HCT116 (cell line): ENCODE measurements around the gene ELOB. TPM values are rescaled to one million over a fixed set of nuclear protein-coding genes. Genes with fewer than 3 reads are reported as not detected.

Experiments used
- ATAC-seq: fragments of 200-7000 bp; cut with Tn5 transposase; 2 replicates; pipeline ENCODE4 v1.9.1; 2020; ENCODE audit warnings: mild to moderate bottlenecking, moderate library complexity
- BruUV-seq: library from RNA; stranded (reverse); fragments of 400-500 nt; replicated peaks from 2 replicates; lab custom pipeline; 2021; lab: Mats Ljungman, UMichigan
- CTCF ChIA-PET: fragments of 300-600 bp; sonication (Branson Sonifier 250); formaldehyde crosslinking; loops from one replicate; lab custom pipeline; 2021; ENCODE audit warnings: antibody characterized with exemption; lab: Charles Lee
- POLR2A ChIA-PET: fragments of 300-600, 350-600 bp; sonication (Branson Sonifier 250); formaldehyde crosslinking; loops from one replicate; lab custom pipeline; 2021; ENCODE audit warnings: antibody characterized with exemption; lab: Charles Lee
- RAD21 ChIA-PET, 2 experiments: fragments of 300-600 bp; sonication (Branson Sonifier 250); formaldehyde crosslinking; loops; one replicate each; lab custom pipeline; 2023; ENCODE audit warnings: low total read pairs in 2 of 2; ENCODE audit not compliant: uncharacterized antibody in 2 of 2, unreplicated experiment in 2 of 2, low non-redundant PET in 1 of 2; lab: Charles Lee
- DNase-seq: peaks from one replicate; pipeline ENCODE4 v3.0.0-alpha.2; 2010; ENCODE audit warnings: low read depth, low spot score
- H2AFZ ChIP-seq: fragments of 200-600 bp; shearing (Covaris generic), sonication (generic); 2 replicates; pipeline ENCODE4 v1.6.1; 2017; ENCODE audit warnings: low read depth, mixed run types, mixed read lengths, antibody characterized with exemption, low read length; ENCODE audit not compliant: poor library complexity, severe bottlenecking
- H3K27ac ChIP-seq: 2 replicates; pipeline ENCODE4 v1.5.1; 2012; ENCODE audit warnings: low read depth, low read length
- H3K27me3 ChIP-seq: fragments of 200-600 bp; sonication (generic); 2 replicates; pipeline ENCODE4 v1.6.1; 2016; ENCODE audit warnings: mixed run types, low read length, mixed read lengths; ENCODE audit not compliant: insufficient read depth
- H3K36me3 ChIP-seq, 2 experiments: fragments of 200-500 bp in 1 of 2; fragments of 200-600 bp in 1 of 2; sonication (Bioruptor generic) in 1 of 2; sonication (generic) in 1 of 2; 2 replicates each; pipeline versions ENCODE4 v1.5.1 to v1.6.1; 2014 to 2016; ENCODE audit warnings: low read length in 2 of 2, inconsistent platforms in 1 of 2, mixed read lengths in 1 of 2, mixed run types in 1 of 2; ENCODE audit not compliant: insufficient read depth in 2 of 2, control insufficient read depth in 1 of 2
- H3K4me1 ChIP-seq, 2 experiments: fragments of 200-600 bp in 1 of 2; sonication (generic) in 1 of 2; 2 replicates each; pipeline versions ENCODE4 v1.5.1 to v1.6.1; 2012 to 2017; ENCODE audit warnings: low read length in 2 of 2, inconsistent platforms in 1 of 2, mild to moderate bottlenecking in 1 of 2, mixed read lengths in 1 of 2, mixed run types in 1 of 2, moderate library complexity in 1 of 2; ENCODE audit not compliant: insufficient read depth in 2 of 2, control insufficient read depth in 1 of 2
- H3K4me2 ChIP-seq: fragments of 200-600 bp; sonication (generic); 2 replicates; pipeline ENCODE4 v1.6.1; 2017; ENCODE audit warnings: mixed run types, low read length, mixed read lengths
- H3K4me3 ChIP-seq, 2 experiments: fragments of 200-600 bp in 1 of 2; sonication (generic) in 1 of 2; replicated peaks in 1 of 2; 2 replicates each; pipeline ENCODE4 v1.5.1; 2011 to 2016; ENCODE audit warnings: low read length in 2 of 2, control low read depth in 1 of 2, low read depth in 1 of 2, mild to moderate bottlenecking in 1 of 2, mixed read lengths in 1 of 2, mixed run types in 1 of 2
- H3K79me2 ChIP-seq: fragments of 200-600 bp; sonication (generic); 2 replicates; pipeline ENCODE4 v1.6.1; 2017; ENCODE audit warnings: mild to moderate bottlenecking, mixed run types, low read length, moderate library complexity, mixed read lengths; ENCODE audit not compliant: insufficient read depth
- H3K9ac ChIP-seq: fragments of 200-600 bp; sonication (generic); 2 replicates; pipeline ENCODE4 v1.6.1; 2016; ENCODE audit warnings: low read length, mixed read lengths
- H3K9me2 ChIP-seq: fragments of 200-600 bp; sonication (generic), shearing (Covaris generic); 2 replicates; pipeline ENCODE4 v1.6.1; 2017; ENCODE audit warnings: mixed run types, mild to moderate bottlenecking, moderate library complexity; ENCODE audit not compliant: insufficient read depth
- H3K9me3 ChIP-seq, 2 experiments: fragments of 200-500 bp in 1 of 2; fragments of 200-600 bp in 1 of 2; sonication (Bioruptor generic) in 1 of 2; sonication (generic) in 1 of 2; 2 replicates each; pipeline ENCODE4 v1.6.1; 2014 to 2017; ENCODE audit warnings: low read length in 2 of 2, mixed read lengths in 2 of 2, inconsistent platforms in 1 of 2, low read depth in 1 of 2, mild to moderate bottlenecking in 1 of 2, mixed run types in 1 of 2, moderate library complexity in 1 of 2; ENCODE audit not compliant: control insufficient read depth in 1 of 2, insufficient read depth in 1 of 2
- H4K20me1 ChIP-seq: fragments of 200-600 bp; sonication (generic), shearing (Covaris generic); 2 replicates; pipeline ENCODE4 v1.6.1; 2017; ENCODE audit warnings: mixed run types, mild to moderate bottlenecking, moderate library complexity; ENCODE audit not compliant: insufficient read depth
- EGR1 ChIP-seq: IDR thresholded peaks from 2 replicates; pipeline ENCODE4 v1.6.1; 2012; ENCODE audit warnings: low read depth
- ELF1 ChIP-seq: IDR thresholded peaks from 2 replicates; pipeline ENCODE4 v1.6.1; 2012; ENCODE audit warnings: low read depth, borderline replicate concordance
- EZH2 ChIP-seq: fragments of 200-600 bp; sonication (generic); IDR thresholded peaks from 2 replicates; pipeline ENCODE4 v1.6.1; 2017; ENCODE audit warnings: antibody characterized with exemption, mixed run types
- EZH2phosphoT487 ChIP-seq: fragments of 200-600 bp; IDR thresholded peaks from 2 replicates; pipeline ENCODE4 v1.6.1; 2018; ENCODE audit warnings: antibody characterized with exemption, borderline replicate concordance
- FOSL1 ChIP-seq: IDR thresholded peaks from 2 replicates; pipeline ENCODE4 v1.6.1; 2012; ENCODE audit warnings: low read depth
- JUND ChIP-seq: IDR thresholded peaks from 2 replicates; pipeline ENCODE4 v1.6.1; 2012
- POLR2A ChIP-seq: IDR thresholded peaks from 2 replicates; pipeline ENCODE4 v1.7.0; 2011; ENCODE audit warnings: borderline replicate concordance; ENCODE audit not compliant: insufficient read depth, insufficient read length; ENCODE audit errors: extremely low read depth
- POLR2AphosphoS5 ChIP-seq: IDR thresholded peaks from 2 replicates; pipeline ENCODE4 v1.6.1; 2011; ENCODE audit warnings: mild to moderate bottlenecking, low read depth, low read length, moderate library complexity
- RAD21 ChIP-seq: IDR thresholded peaks from 2 replicates; pipeline ENCODE4 v1.6.1; 2012; ENCODE audit warnings: low read depth, mild to moderate bottlenecking
- SIN3A ChIP-seq: IDR thresholded peaks from 2 replicates; pipeline ENCODE4 v1.6.1; 2012; ENCODE audit warnings: low read depth
- SP1 ChIP-seq: IDR thresholded peaks from 2 replicates; pipeline ENCODE4 v1.6.1; 2012; ENCODE audit warnings: low read depth
- SRF ChIP-seq: IDR thresholded peaks from 2 replicates; pipeline ENCODE4 v1.6.1; 2012; ENCODE audit warnings: low read depth
- ZFX ChIP-seq: fragments of 450-650 bp; IDR thresholded peaks from 2 replicates; pipeline ENCODE4 v1.6.1; 2017
- ZNF274 ChIP-seq: fragments of 200-500 bp; sonication (Bioruptor generic); IDR thresholded peaks from 2 replicates; pipeline ENCODE4 v1.6.1; 2014; ENCODE audit warnings: mild to moderate bottlenecking, low read depth, low read length, inconsistent platforms
- intact Hi-C: fragments of 100-400 bp; cut with micrococcal nuclease; formaldehyde crosslinking; loops from 2 replicates; pipeline ENCODE4 v1.10.0; 2022
- total RNA-seq: library from RNA; stranded (reverse); gene quantifications from one replicate; pipeline ENCODE4 v1.2.1, GENCODE V29; 2021; ENCODE audit not compliant: unreplicated experiment
- TF ChIP-seq, protein P1 (sequence below): IDR thresholded peaks from 2 replicates; pipeline ENCODE4 v1.6.1; 2011; ENCODE audit warnings: mild to moderate bottlenecking, low read length, moderate library complexity; ENCODE audit not compliant: insufficient replicate concordance; ENCODE audit errors: extremely low read depth
- TF ChIP-seq, protein P2 (sequence below): IDR thresholded peaks from 2 replicates; pipeline ENCODE4 v1.6.1; 2012; ENCODE audit warnings: low read depth

ELOB gene
- total RNA-seq, 1 experiment from 2014 or later = 239 TPM

DNA sequence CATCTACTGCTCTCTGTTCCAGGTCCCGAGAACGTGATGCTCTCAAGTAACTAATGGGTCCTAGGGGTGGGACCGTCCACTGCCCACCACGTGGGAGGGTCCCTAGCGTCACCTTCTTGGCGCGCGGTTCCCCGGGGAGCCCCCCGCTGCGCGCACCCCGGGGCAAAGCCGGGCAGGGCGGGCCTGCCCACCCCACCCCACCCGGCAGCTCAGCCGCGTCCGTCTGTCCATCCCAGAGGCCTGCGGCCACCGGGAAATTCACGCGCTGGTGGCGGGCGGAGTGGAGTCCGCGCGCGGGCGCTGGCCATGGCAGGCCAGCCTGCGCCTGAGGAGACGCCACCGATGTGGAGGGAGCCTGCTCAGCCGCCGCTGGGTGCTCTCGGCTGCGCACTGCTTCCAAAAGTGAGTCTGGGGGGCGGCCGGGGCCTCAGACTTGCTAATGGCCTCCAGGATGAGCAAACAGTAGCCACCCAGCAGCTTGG is 21.7 kb upstream of the ELOB start:
- RAD21 ChIA-PET = no interaction called here
- no peaks in the 10 kb centered on the region for H4K20me1 ChIP-seq
- no peak overlapping the region for H3K4me2 ChIP-seq
- H2AFZ ChIP-seq = no peak overlapping the region
- no peaks in the 10 kb centered on the region for H3K79me2 ChIP-seq
- CTCF ChIA-PET = no interaction called here
- no peak overlapping the region for H3K9ac ChIP-seq
- intact Hi-C loops = no loop called here
- TF ChIP-seq EZH2phosphoT487 (no peak), ELF1 (no peak), SIN3A (no peak), SP1 (no peak), FOSL1 (no peak), EZH2 (no peak), ZFX (no peak), JUND (no peak), SRF (no peak), RAD21 (no peak), POLR2A (no peak), ZNF274 (no peak), EGR1 (no peak), POLR2AphosphoS5 (no peak)
- TF ChIP-seq, protein P1, sequence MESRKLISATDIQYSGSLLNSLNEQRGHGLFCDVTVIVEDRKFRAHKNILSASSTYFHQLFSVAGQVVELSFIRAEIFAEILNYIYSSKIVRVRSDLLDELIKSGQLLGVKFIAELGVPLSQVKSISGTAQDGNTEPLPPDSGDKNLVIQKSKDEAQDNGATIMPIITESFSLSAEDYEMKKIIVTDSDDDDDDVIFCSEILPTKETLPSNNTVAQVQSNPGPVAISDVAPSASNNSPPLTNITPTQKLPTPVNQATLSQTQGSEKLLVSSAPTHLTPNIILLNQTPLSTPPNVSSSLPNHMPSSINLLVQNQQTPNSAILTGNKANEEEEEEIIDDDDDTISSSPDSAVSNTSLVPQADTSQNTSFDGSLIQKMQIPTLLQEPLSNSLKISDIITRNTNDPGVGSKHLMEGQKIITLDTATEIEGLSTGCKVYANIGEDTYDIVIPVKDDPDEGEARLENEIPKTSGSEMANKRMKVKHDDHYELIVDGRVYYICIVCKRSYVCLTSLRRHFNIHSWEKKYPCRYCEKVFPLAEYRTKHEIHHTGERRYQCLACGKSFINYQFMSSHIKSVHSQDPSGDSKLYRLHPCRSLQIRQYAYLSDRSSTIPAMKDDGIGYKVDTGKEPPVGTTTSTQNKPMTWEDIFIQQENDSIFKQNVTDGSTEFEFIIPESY = no peak
- TF ChIP-seq, protein P2, sequence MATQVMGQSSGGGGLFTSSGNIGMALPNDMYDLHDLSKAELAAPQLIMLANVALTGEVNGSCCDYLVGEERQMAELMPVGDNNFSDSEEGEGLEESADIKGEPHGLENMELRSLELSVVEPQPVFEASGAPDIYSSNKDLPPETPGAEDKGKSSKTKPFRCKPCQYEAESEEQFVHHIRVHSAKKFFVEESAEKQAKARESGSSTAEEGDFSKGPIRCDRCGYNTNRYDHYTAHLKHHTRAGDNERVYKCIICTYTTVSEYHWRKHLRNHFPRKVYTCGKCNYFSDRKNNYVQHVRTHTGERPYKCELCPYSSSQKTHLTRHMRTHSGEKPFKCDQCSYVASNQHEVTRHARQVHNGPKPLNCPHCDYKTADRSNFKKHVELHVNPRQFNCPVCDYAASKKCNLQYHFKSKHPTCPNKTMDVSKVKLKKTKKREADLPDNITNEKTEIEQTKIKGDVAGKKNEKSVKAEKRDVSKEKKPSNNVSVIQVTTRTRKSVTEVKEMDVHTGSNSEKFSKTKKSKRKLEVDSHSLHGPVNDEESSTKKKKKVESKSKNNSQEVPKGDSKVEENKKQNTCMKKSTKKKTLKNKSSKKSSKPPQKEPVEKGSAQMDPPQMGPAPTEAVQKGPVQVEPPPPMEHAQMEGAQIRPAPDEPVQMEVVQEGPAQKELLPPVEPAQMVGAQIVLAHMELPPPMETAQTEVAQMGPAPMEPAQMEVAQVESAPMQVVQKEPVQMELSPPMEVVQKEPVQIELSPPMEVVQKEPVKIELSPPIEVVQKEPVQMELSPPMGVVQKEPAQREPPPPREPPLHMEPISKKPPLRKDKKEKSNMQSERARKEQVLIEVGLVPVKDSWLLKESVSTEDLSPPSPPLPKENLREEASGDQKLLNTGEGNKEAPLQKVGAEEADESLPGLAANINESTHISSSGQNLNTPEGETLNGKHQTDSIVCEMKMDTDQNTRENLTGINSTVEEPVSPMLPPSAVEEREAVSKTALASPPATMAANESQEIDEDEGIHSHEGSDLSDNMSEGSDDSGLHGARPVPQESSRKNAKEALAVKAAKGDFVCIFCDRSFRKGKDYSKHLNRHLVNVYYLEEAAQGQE = no peak
- no peaks in the 10 kb centered on the region for H3K36me3 ChIP-seq
- peaks cover 8 to 20% of the 10 kb centered on the region in 2 experiments for H3K4me1 ChIP-seq
- POLR2A ChIA-PET = no interaction called here
- DNase-seq (no peak), ATAC-seq (no peak)
- H3K9me2 ChIP-seq = no peaks in the 10 kb centered on the region; the same call in 1 of the 2 replicates
- H3K9me3 ChIP-seq = peaks cover 0 to under 1% of the 10 kb centered on the region in 2 experiments; a peak in 1 of 4 replicates
- no peaks in the 10 kb centered on the region for H3K27me3 ChIP-seq
- no peak overlapping the region for H3K27ac ChIP-seq
- no TSS peak for BruUV-seq
- H3K4me3 ChIP-seq = no peak overlapping the region
